Measurements from ENCODE around the gene SMYD1.
A peak's percentile ranks its signal among the peaks of the same experiment; 100 is the strongest.

SMYD1 gene

DNA sequence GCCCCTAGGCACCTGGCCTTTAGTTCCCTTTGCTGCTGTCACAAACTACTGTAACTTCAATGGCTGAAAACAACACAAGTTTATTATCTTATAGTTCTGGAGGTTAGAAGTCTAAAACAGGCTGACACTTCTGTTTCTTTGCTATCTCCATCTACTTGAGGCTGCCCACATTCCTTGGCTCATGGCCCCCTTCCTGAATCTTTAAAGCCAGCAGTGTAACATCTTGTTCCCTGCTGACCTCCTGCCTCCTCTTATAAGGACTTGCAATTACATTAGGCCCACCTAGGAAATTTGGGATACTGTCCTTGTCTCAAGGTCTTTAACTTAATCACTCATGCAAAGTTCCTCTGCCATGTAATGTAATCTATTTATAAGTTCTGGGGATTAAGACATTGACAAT, 6.5 kb downstream of the SMYD1 start:
- Histone ChIP-seq H3K9me3 (replicated peaks in 1 of 2; ENCODE audit: control insufficient read depth in 2 of 2, insufficient read depth in 1 of 2, low read depth in 1 of 2, low read length in 2 of 2) (no peaks in the 10 kb centered on the region), H3K9ac (ENCODE audit: low read depth, low read length, poor library complexity) (no peak overlapping the region), H2BK120ac (ENCODE audit: low read depth, low read length) (no peak overlapping the region), H2AFZ (ENCODE audit: low read length) (no peak overlapping the region), H2BK15ac (ENCODE audit: low read length) (no peak overlapping the region), H4K8ac (ENCODE audit: low read depth, low read length) (no peak overlapping the region), H3K79me1 (ENCODE audit: low read depth, low read length) (no peaks in the 10 kb centered on the region), H3K18ac (ENCODE audit: low read length) (no peak overlapping the region), H3K27ac (replicated peaks; ENCODE audit: low read length) (no peak overlapping the region), H3K14ac (ENCODE audit: low read length) (no peak overlapping the region), H3K23ac (ENCODE audit: low read depth, low read length, poor library complexity) (no peak overlapping the region), H2BK5ac (ENCODE audit: low read length) (no peak overlapping the region), H3K36me3 (replicated peaks in 1 of 2; ENCODE audit: control insufficient read depth in 2 of 2, insufficient read depth in 2 of 2, low read length in 2 of 2) (no peaks in the 10 kb centered on the region), H3K4ac (ENCODE audit: low read length) (no peak overlapping the region), H3K4me2 (ENCODE audit: insufficient read depth, low read length, poor library complexity, severe bottlenecking) (no peak overlapping the region), H3K4me1 (ENCODE audit: control insufficient read depth in 2 of 2, insufficient read depth in 1 of 2, low read depth in 1 of 2, low read length in 2 of 2) (no peaks in the 10 kb centered on the region), H4K91ac (ENCODE audit: low read depth, low read length, poor library complexity) (no peak overlapping the region), H2AK5ac (ENCODE audit: low read depth, low read length) (no peak overlapping the region), H3K4me3 (ENCODE audit: low read length in 2 of 2) (no peak overlapping the region), H2BK12ac (ENCODE audit: low read length) (no peak overlapping the region), H3K27me3 (ENCODE audit: control insufficient read depth in 3 of 3, insufficient read depth in 3 of 3, low read depth in 1 of 3, low read length in 3 of 3) (peaks cover 0 to 2% (median 0%) of the 10 kb centered on the region in 3 experiments)
- no peak for DNase-seq (ENCODE audit: low spot score)

DNA sequence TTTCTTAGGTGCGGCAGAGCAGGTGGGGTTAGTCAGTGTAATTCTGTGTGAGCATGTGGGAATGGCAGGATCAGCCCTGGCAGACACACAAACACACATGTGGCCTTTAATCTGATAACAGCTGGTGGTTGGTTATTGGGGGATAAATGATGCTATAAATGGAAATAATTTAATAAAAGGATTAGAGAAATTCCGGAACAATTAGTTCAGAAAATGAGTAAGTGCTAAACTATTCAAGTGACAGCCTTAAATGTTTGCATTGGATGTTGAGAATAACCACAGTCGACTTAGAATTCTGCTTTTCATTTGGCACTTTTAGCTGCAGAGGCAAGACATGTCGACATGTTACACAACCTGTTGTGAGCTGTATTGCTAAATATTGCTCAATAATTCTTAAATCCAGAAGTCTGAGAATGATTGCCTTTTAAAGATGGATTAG, 7.2 kb downstream of the SMYD1 start:
- Histone ChIP-seq H4K91ac (ENCODE audit: low read depth, low read length, poor library complexity) (no peak overlapping the region), H2BK12ac (ENCODE audit: low read length) (no peak overlapping the region), H3K27me3 (ENCODE audit: control insufficient read depth in 3 of 3, insufficient read depth in 3 of 3, low read depth in 1 of 3, low read length in 3 of 3) (no peaks in the 10 kb centered on the region), H2BK120ac (ENCODE audit: low read depth, low read length) (no peak overlapping the region), H2AFZ (ENCODE audit: low read length) (no peak overlapping the region), H3K9ac (ENCODE audit: low read depth, low read length, poor library complexity) (no peak overlapping the region), H3K14ac (ENCODE audit: low read length) (no peak overlapping the region), H3K23ac (ENCODE audit: low read depth, low read length, poor library complexity) (no peak overlapping the region), H3K4me1 (ENCODE audit: control insufficient read depth in 2 of 2, insufficient read depth in 1 of 2, low read depth in 1 of 2, low read length in 2 of 2) (no peaks in the 10 kb centered on the region), H3K79me1 (ENCODE audit: low read depth, low read length) (no peaks in the 10 kb centered on the region), H3K4ac (ENCODE audit: low read length) (no peak overlapping the region), H2BK5ac (ENCODE audit: low read length) (no peak overlapping the region), H3K36me3 (replicated peaks in 1 of 2; ENCODE audit: control insufficient read depth in 2 of 2, insufficient read depth in 2 of 2, low read length in 2 of 2) (no peaks in the 10 kb centered on the region), H3K27ac (replicated peaks; ENCODE audit: low read length) (no peak overlapping the region), H2AK5ac (ENCODE audit: low read depth, low read length) (no peak overlapping the region), H2BK15ac (ENCODE audit: low read length) (no peak overlapping the region), H3K9me3 (replicated peaks in 1 of 2; ENCODE audit: control insufficient read depth in 2 of 2, insufficient read depth in 1 of 2, low read depth in 1 of 2, low read length in 2 of 2) (no peaks in the 10 kb centered on the region), H4K8ac (ENCODE audit: low read depth, low read length) (no peak overlapping the region), H3K4me3 (ENCODE audit: low read length in 2 of 2) (no peak overlapping the region), H3K18ac (ENCODE audit: low read length) (no peak overlapping the region), H3K4me2 (ENCODE audit: insufficient read depth, low read length, poor library complexity, severe bottlenecking) (no peak overlapping the region)
- 100% methylated on average over 1 of the region's 4 CpGs; no CpG with 5 or more reads in 1 of the 2 donors for WGBS, 2 donors (ENCODE audit: extremely low coverage in 2 of 2, insufficient read length in 2 of 2, insufficient replicate concordance in 1 of 2)
- DNase-seq (ENCODE audit: low spot score): no peak

DNA sequence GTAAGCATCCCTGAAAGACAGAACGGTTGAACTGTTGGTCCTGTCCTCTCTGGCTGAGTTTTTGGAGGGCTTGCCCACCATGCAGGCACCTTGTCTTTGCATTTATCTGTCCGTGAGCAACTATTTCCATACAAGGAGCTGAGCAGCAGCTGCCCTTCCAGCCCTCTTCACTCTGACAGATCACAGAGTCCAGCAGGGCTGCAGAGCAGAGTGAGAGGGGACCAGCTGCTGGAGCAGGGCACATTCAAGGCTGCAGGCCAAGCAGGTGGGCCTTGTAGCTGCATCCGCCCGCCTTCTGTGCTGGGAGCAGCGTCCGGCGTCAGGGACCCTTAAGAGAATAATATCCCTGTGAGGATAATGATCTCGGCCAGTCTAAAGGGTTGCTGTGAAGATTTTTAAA, 9.5 kb downstream of the SMYD1 start:
- H2AFZ ChIP-seq (ENCODE audit: low read length): peak overlapping the region; percentile 24
- H3K27ac ChIP-seq (replicated peaks; ENCODE audit: low read length): no peak overlapping the region
- no peaks in the 10 kb centered on the region for H3K27me3 ChIP-seq (ENCODE audit: control insufficient read depth in 3 of 3, insufficient read depth in 3 of 3, low read depth in 1 of 3, low read length in 3 of 3)
- H3K4ac ChIP-seq (ENCODE audit: low read length): no peak overlapping the region
- H2BK12ac ChIP-seq (ENCODE audit: low read length): no peak overlapping the region
- no peak overlapping the region for H3K23ac ChIP-seq (ENCODE audit: low read depth, low read length, poor library complexity)
- WGBS, 2 donors (ENCODE audit: extremely low coverage in 2 of 2, insufficient read length in 2 of 2, insufficient replicate concordance in 1 of 2): no CpG with 5 or more reads among the region's 8 CpGs
- no peak overlapping the region for H3K9ac ChIP-seq (ENCODE audit: low read depth, low read length, poor library complexity)
- DNase-seq (ENCODE audit: low spot score): no peak
- H3K36me3 ChIP-seq (replicated peaks in 1 of 2; ENCODE audit: control insufficient read depth in 2 of 2, insufficient read depth in 2 of 2, low read length in 2 of 2): no peaks in the 10 kb centered on the region
- H3K18ac ChIP-seq (ENCODE audit: low read length): no peak overlapping the region
- H3K4me2 ChIP-seq (ENCODE audit: insufficient read depth, low read length, poor library complexity, severe bottlenecking): no peak overlapping the region
- no peak overlapping the region for H2BK5ac ChIP-seq (ENCODE audit: low read length)
- no peak overlapping the region for H2BK15ac ChIP-seq (ENCODE audit: low read length)
- H3K14ac ChIP-seq (ENCODE audit: low read length): no peak overlapping the region
- no peaks in the 10 kb centered on the region for H3K4me1 ChIP-seq (ENCODE audit: control insufficient read depth in 2 of 2, insufficient read depth in 1 of 2, low read depth in 1 of 2, low read length in 2 of 2)
- H3K4me3 ChIP-seq (ENCODE audit: low read length in 2 of 2): no peak overlapping the region
- H2AK5ac ChIP-seq (ENCODE audit: low read depth, low read length): no peak overlapping the region
- no peak overlapping the region for H4K8ac ChIP-seq (ENCODE audit: low read depth, low read length)
- H3K79me1 ChIP-seq (ENCODE audit: low read depth, low read length): no peaks in the 10 kb centered on the region
- no peak overlapping the region for H4K91ac ChIP-seq (ENCODE audit: low read depth, low read length, poor library complexity)
- no peaks in the 10 kb centered on the region for H3K9me3 ChIP-seq (replicated peaks in 1 of 2; ENCODE audit: control insufficient read depth in 2 of 2, insufficient read depth in 1 of 2, low read depth in 1 of 2, low read length in 2 of 2)
- H2BK120ac ChIP-seq (ENCODE audit: low read depth, low read length): no peak overlapping the region

DNA sequence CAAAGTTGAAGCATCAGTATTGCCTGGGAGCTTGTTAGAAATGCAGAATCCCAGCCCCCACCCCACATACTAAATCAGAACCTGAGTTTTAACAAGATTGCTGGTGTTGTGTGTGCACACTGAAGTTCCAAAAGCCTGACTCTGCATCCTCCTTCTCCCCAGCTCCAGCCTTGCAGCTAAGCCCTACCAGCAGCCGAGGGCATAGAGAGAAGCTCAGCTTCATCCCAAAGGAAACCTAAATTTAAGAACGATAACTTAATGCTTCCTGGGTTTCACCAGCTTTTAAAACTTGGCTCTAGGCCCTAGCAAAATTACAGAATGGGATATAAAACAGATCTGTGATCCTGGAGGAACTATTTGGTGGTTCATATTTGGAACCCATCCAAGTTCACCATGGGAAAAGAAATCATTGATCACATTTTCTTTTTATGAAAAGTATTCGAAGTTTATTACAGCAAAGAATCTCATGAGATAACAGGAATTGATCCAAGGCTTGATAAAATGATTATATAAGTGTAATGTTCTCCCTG, 11.1 kb downstream of the SMYD1 start:
- Histone ChIP-seq H4K91ac (ENCODE audit: low read depth, low read length, poor library complexity) (no peak overlapping the region), H4K8ac (ENCODE audit: low read depth, low read length) (no peak overlapping the region), H3K9ac (ENCODE audit: low read depth, low read length, poor library complexity) (no peak overlapping the region), H3K27ac (replicated peaks; ENCODE audit: low read length) (no peak overlapping the region), H2BK15ac (ENCODE audit: low read length) (no peak overlapping the region), H2BK12ac (ENCODE audit: low read length) (no peak overlapping the region), H3K23ac (ENCODE audit: low read depth, low read length, poor library complexity) (no peak overlapping the region), H3K4me1 (ENCODE audit: control insufficient read depth in 2 of 2, insufficient read depth in 1 of 2, low read depth in 1 of 2, low read length in 2 of 2) (no peaks in the 10 kb centered on the region), H2BK5ac (ENCODE audit: low read length) (no peak overlapping the region), H3K4me2 (ENCODE audit: insufficient read depth, low read length, poor library complexity, severe bottlenecking) (no peak overlapping the region), H3K4me3 (ENCODE audit: low read length in 2 of 2) (no peak overlapping the region), H2AFZ (ENCODE audit: low read length) (no peak overlapping the region), H3K9me3 (replicated peaks in 1 of 2; ENCODE audit: control insufficient read depth in 2 of 2, insufficient read depth in 1 of 2, low read depth in 1 of 2, low read length in 2 of 2) (no peaks in the 10 kb centered on the region), H3K27me3 (ENCODE audit: control insufficient read depth in 3 of 3, insufficient read depth in 3 of 3, low read depth in 1 of 3, low read length in 3 of 3) (no peaks in the 10 kb centered on the region), H3K36me3 (replicated peaks in 1 of 2; ENCODE audit: control insufficient read depth in 2 of 2, insufficient read depth in 2 of 2, low read length in 2 of 2) (no peaks in the 10 kb centered on the region), H3K14ac (ENCODE audit: low read length) (no peak overlapping the region), H3K4ac (ENCODE audit: low read length) (no peak overlapping the region), H3K18ac (ENCODE audit: low read length) (no peak overlapping the region), H2BK120ac (ENCODE audit: low read depth, low read length) (no peak overlapping the region), H3K79me1 (ENCODE audit: low read depth, low read length) (no peaks in the 10 kb centered on the region), H2AK5ac (ENCODE audit: low read depth, low read length) (no peak overlapping the region)
- no peak for DNase-seq (ENCODE audit: low spot score)
- WGBS, 2 donors (ENCODE audit: extremely low coverage in 2 of 2, insufficient read length in 2 of 2, insufficient replicate concordance in 1 of 2): no CpG with 5 or more reads among the region's 3 CpGs
